H9 (cell line): ENCODE data around the gene ANAPC16. TPM values are rescaled to one million over a fixed set of nuclear protein-coding genes. Genes with fewer than 3 reads are reported as not detected.

Source experiments
- DNase-seq: peaks from one replicate; pipeline ENCODE4 v3.0.0-alpha.2; 2017
- H2AFZ ChIP-seq: one replicate; pipeline ENCODE4 v1.6.1; 2013; ENCODE audit warnings: mild to moderate bottlenecking, low read length, control low read depth, moderate library complexity
- H2AK5ac ChIP-seq: 2 replicates; pipeline ENCODE4 v1.6.1; 2013; ENCODE audit warnings: low read length, control low read depth, mixed read lengths; ENCODE audit not compliant: insufficient read length
- H2BK120ac ChIP-seq: one replicate; pipeline ENCODE4 v1.6.1; 2013; ENCODE audit warnings: low read depth, mild to moderate bottlenecking, low read length, control low read depth, inconsistent platforms; ENCODE audit not compliant: poor library complexity, severe bottlenecking
- H2BK12ac ChIP-seq: 2 replicates; pipeline ENCODE4 v1.6.1; 2013; ENCODE audit warnings: low read length, control low read depth, mixed read lengths, low read depth; ENCODE audit not compliant: insufficient read length
- H2BK15ac ChIP-seq: 2 replicates; pipeline ENCODE4 v1.6.1; 2013; ENCODE audit warnings: low read depth, low read length, control low read depth
- H2BK20ac ChIP-seq: one replicate; pipeline ENCODE4 v1.6.1; 2013; ENCODE audit warnings: low read depth, mild to moderate bottlenecking, low read length, control low read depth, inconsistent platforms; ENCODE audit not compliant: poor library complexity, severe bottlenecking
- H2BK5ac ChIP-seq: 2 replicates; pipeline ENCODE4 v1.6.1; 2013; ENCODE audit warnings: low read length, control low read depth, mixed read lengths; ENCODE audit not compliant: insufficient read length
- H3K14ac ChIP-seq: 2 replicates; pipeline ENCODE4 v1.6.1; 2013; ENCODE audit warnings: low read length, control low read depth; ENCODE audit not compliant: insufficient read depth
- H3K18ac ChIP-seq: 2 replicates; pipeline ENCODE4 v1.6.1; 2013; ENCODE audit warnings: low read depth, mild to moderate bottlenecking, mixed read lengths, low read length, control low read depth; ENCODE audit not compliant: insufficient read length
- H3K23ac ChIP-seq: 2 replicates; pipeline ENCODE4 v1.6.1; 2013; ENCODE audit warnings: low read length, control low read depth, mixed read lengths, low read depth; ENCODE audit not compliant: insufficient read length
- H3K23me2 ChIP-seq: 2 replicates; pipeline ENCODE4 v1.6.1; 2013; ENCODE audit warnings: low read depth, mild to moderate bottlenecking, mixed read lengths, low read length, control low read depth; ENCODE audit not compliant: insufficient read length, poor library complexity, severe bottlenecking
- H3K27ac ChIP-seq: 2 replicates; pipeline ENCODE4 v1.5.1; 2013; ENCODE audit warnings: low read length, control low read depth, mixed read lengths, low read depth; ENCODE audit not compliant: insufficient read length
- H3K27me3 ChIP-seq: 2 replicates; pipeline ENCODE4 v1.6.1; 2013; ENCODE audit warnings: low read length, control low read depth, inconsistent platforms; ENCODE audit not compliant: insufficient read depth
- H3K4ac ChIP-seq: 2 replicates; pipeline ENCODE4 v1.6.1; 2013; ENCODE audit warnings: low read depth, mild to moderate bottlenecking, control low read depth, inconsistent platforms, low read length, moderate library complexity
- H3K4me1 ChIP-seq: 2 replicates; pipeline ENCODE4 v1.6.1; 2013; ENCODE audit warnings: low read length, control low read depth, inconsistent platforms; ENCODE audit not compliant: insufficient read depth
- H3K4me2 ChIP-seq: 2 replicates; pipeline ENCODE4 v1.6.1; 2013; ENCODE audit warnings: low read length, control low read depth, mixed read lengths; ENCODE audit not compliant: insufficient read length, insufficient read depth
- H3K56ac ChIP-seq: 2 replicates; pipeline ENCODE4 v1.6.1; 2013; ENCODE audit warnings: low read depth, mild to moderate bottlenecking, mixed read lengths, low read length, control low read depth; ENCODE audit not compliant: insufficient read length
- H3K79me1 ChIP-seq: 2 replicates; pipeline ENCODE4 v1.6.1; 2013; ENCODE audit warnings: low read depth, mild to moderate bottlenecking, moderate library complexity, low read length, control low read depth, inconsistent platforms; ENCODE audit not compliant: insufficient read depth, poor library complexity, severe bottlenecking
- H3K79me2 ChIP-seq: 2 replicates; pipeline ENCODE4 v1.6.1; 2013; ENCODE audit warnings: low read length, control low read depth, inconsistent platforms; ENCODE audit not compliant: insufficient read depth
- H3K9ac ChIP-seq: 2 replicates; pipeline ENCODE4 v1.6.1; 2013; ENCODE audit warnings: low read length, control low read depth, mixed read lengths; ENCODE audit not compliant: insufficient read length; ENCODE audit errors: extremely low read depth
- H3K9me3 ChIP-seq: one replicate; pipeline ENCODE4 v1.6.1; 2013; ENCODE audit warnings: low read depth, low read length, inconsistent platforms; ENCODE audit not compliant: control insufficient read depth
- H3T11ph ChIP-seq: one replicate; pipeline ENCODE4 v1.6.1; 2013; ENCODE audit warnings: mild to moderate bottlenecking, low read length, control low read depth, inconsistent platforms
- H4K20me1 ChIP-seq: one replicate; pipeline ENCODE4 v1.6.1; 2013; ENCODE audit not compliant: control insufficient read depth, insufficient read length, insufficient read depth
- H4K5ac ChIP-seq: 2 replicates; pipeline ENCODE4 v1.6.1; 2013; ENCODE audit warnings: low read depth, mild to moderate bottlenecking, mixed read lengths, low read length, control low read depth; ENCODE audit not compliant: insufficient read length
- H4K8ac ChIP-seq: replicated peaks from 2 replicates; pipeline ENCODE4 v1.6.1; 2013; ENCODE audit warnings: low read length, control low read depth, mixed read lengths, low read depth; ENCODE audit not compliant: insufficient read length
- H4K91ac ChIP-seq: 2 replicates; pipeline ENCODE4 v1.6.1; 2013; ENCODE audit warnings: low read depth, mild to moderate bottlenecking, moderate library complexity, mixed read lengths, low read length, control low read depth; ENCODE audit not compliant: insufficient read length
- H3K27ac Mint-ChIP-seq, 3 experiments: 2 replicates in 2 of 3; 3 replicates in 1 of 3; pipeline ENCODE4 v1.8.0; 2020 to 2021; ENCODE audit warnings: mixed read lengths in 3 of 3, mild to moderate bottlenecking in 1 of 3, moderate library complexity in 1 of 3
- H3K27me3 Mint-ChIP-seq: 2 replicates; pipeline ENCODE4 v1.8.0; 2021; ENCODE audit warnings: low read depth, mild to moderate bottlenecking, moderate library complexity, mixed read lengths
- H3K36me3 Mint-ChIP-seq, 3 experiments: 2 replicates in 2 of 3; 3 replicates in 1 of 3; pipeline ENCODE4 v1.8.0; 2020 to 2021; ENCODE audit warnings: low read depth in 3 of 3, mixed read lengths in 3 of 3; ENCODE audit not compliant: insufficient read depth in 1 of 3
- H3K4me1 Mint-ChIP-seq, 2 experiments: 2 replicates each; pipeline ENCODE4 v1.8.0; 2020; ENCODE audit warnings: mixed read lengths in 2 of 2
- H3K4me3 Mint-ChIP-seq, 2 experiments: 2 replicates in 1 of 2; 3 replicates in 1 of 2; pipeline ENCODE4 v1.8.0; 2020 to 2021; ENCODE audit warnings: mild to moderate bottlenecking in 2 of 2, mixed read lengths in 2 of 2, moderate library complexity in 1 of 2
- H3K9me3 Mint-ChIP-seq, 2 experiments: 2 replicates in 1 of 2; 3 replicates in 1 of 2; pipeline ENCODE4 v1.8.0; 2020; ENCODE audit warnings: mild to moderate bottlenecking in 2 of 2, mixed read lengths in 2 of 2, moderate library complexity in 1 of 2
- CTCF ChIP-seq: fragments of 200-600 bp; sonication (generic); conservative IDR thresholded peaks from 3 replicates; pipeline ENCODE4 v1.8.0; 2021; ENCODE audit warnings: antibody characterized with exemption, mild to moderate bottlenecking
- WGBS: extraction: QIAGEN DNeasy Blood & Tissue Kit; methylation state at CpG from one replicate; pipeline ENCODE4 v1.1.7; 2013; ENCODE audit warnings: missing lambda C conversion rate, low lambda C conversion rate, mixed read lengths; ENCODE audit not compliant: insufficient read length; ENCODE audit errors: extremely low coverage; 5-methylcytosine and 5-hydroxymethylcytosine counted together
- total RNA-seq: library from RNA; stranded (reverse); gene quantifications from 2 replicates; pipeline ENCODE4 v1.2.1, GENCODE V29; 2021

ANAPC16 gene
- total RNA-seq, 1 experiment from 2014 or later: 66.6 TPM

GRCh38 chr10:72186982-72187330 lies 28.9 kb upstream of the ANAPC16 start:
- no peak overlapping the region for H2BK15ac ChIP-seq
- no peak overlapping the region for H2AK5ac ChIP-seq
- no peaks in the 10 kb centered on the region for H3K23me2 ChIP-seq
- H3K23ac ChIP-seq: no peak overlapping the region
- no peaks in the 10 kb centered on the region for H3K79me2 ChIP-seq
- H3K18ac ChIP-seq: no peak overlapping the region
- no peak for TF ChIP-seq CTCF
- H3K9ac ChIP-seq: no peak overlapping the region
- no peak overlapping the region for H3K4ac ChIP-seq
- no peak overlapping the region for H4K8ac ChIP-seq
- no peak overlapping the region for H2AFZ ChIP-seq
- no peak overlapping the region for H2BK12ac ChIP-seq
- Mint-ChIP-seq H3K4me1 (no peaks in the 10 kb centered on the region), H3K36me3 (peaks cover 18 to 42% (median 31%) of the 10 kb centered on the region in 3 experiments), H3K27ac (no peak overlapping the region), H3K4me3 (no peak overlapping the region), H3K27me3 (no peaks in the 10 kb centered on the region), H3K9me3 (peaks cover 15 to 16% of the 10 kb centered on the region in 2 experiments)
- no peak overlapping the region for H4K91ac ChIP-seq
- H3K9me3 ChIP-seq: peaks cover 7% of the 10 kb centered on the region
- no peak overlapping the region for H2BK120ac ChIP-seq
- H2BK5ac ChIP-seq: no peak overlapping the region
- H3K14ac ChIP-seq: no peak overlapping the region
- H3K27me3 ChIP-seq: no peaks in the 10 kb centered on the region
- no peak overlapping the region for H4K5ac ChIP-seq
- DNase-seq: no peak
- no peaks in the 10 kb centered on the region for H4K20me1 ChIP-seq
- H2BK20ac ChIP-seq: no peak overlapping the region
- H3K4me1 ChIP-seq: no peaks in the 10 kb centered on the region
- no peak overlapping the region for H3K27ac ChIP-seq
- WGBS: no CpG with 5 or more reads among the region's 3 CpGs
- no peaks in the 10 kb centered on the region for H3K79me1 ChIP-seq
- H3K56ac ChIP-seq: no peak overlapping the region
- no peak overlapping the region for H3T11ph ChIP-seq
- H3K4me2 ChIP-seq: no peak overlapping the region
